SK-N-SH (cell line): Measurements from ENCODE around the gene CETP. TPM values are rescaled to one million over a fixed set of nuclear protein-coding genes. Genes with fewer than 3 reads are reported as not detected.

ENCODE experiments used
- CTCF ChIA-PET: fragments of 300-600, 350-600 bp; formaldehyde crosslinking; extraction: SDS; loops from one replicate; lab custom pipeline; 2021; lab: Yijun Ruan, JAX
- POLR2A ChIA-PET: fragments of 350-600 bp; sonication (Branson Sonifier 250); formaldehyde crosslinking; extraction: SDS; loops from one replicate; lab custom pipeline; 2020; ENCODE audit warnings: antibody characterized with exemption, inconsistent platforms; lab: Yijun Ruan, JAX
- DNase-seq: peaks from one replicate; pipeline ENCODE4 v3.0.0; 2012
- H2AFZ ChIP-seq: fragments of 200-600 bp; sonication (generic); 2 replicates; pipeline ENCODE4 v1.8.1; 2016; ENCODE audit warnings: antibody characterized with exemption, mild to moderate bottlenecking, low read depth
- H3F3A ChIP-seq: fragments of 200-600 bp; sonication (generic); replicated peaks from 2 replicates; pipeline ENCODE3; 2016; ENCODE audit warnings: antibody characterized with exemption, mild to moderate bottlenecking; ENCODE audit not compliant: insufficient read depth
- H3K27ac ChIP-seq, 2 experiments: fragments of 200-500 bp in 1 of 2; fragments of 200-600 bp in 1 of 2; sonication (Bioruptor generic) in 1 of 2; sonication (generic), shearing (Covaris generic) in 1 of 2; 2 replicates each; pipeline versions ENCODE4 v1.5.1 to v1.6.1; 2014 to 2016; ENCODE audit warnings: low read depth in 2 of 2, inconsistent platforms in 1 of 2, low read length in 1 of 2, mild to moderate bottlenecking in 1 of 2, mixed read lengths in 1 of 2
- H3K27me3 ChIP-seq: fragments of 200-600 bp; sonication (generic), shearing (Covaris generic); 2 replicates; pipeline ENCODE4 v1.6.1; 2016; ENCODE audit warnings: mixed run types; ENCODE audit not compliant: insufficient read depth
- H3K36me3 ChIP-seq, 2 experiments: fragments of 200-500 bp in 1 of 2; fragments of 200-600 bp in 1 of 2; sonication (Bioruptor generic) in 1 of 2; sonication (generic) in 1 of 2; replicated peaks in 1 of 2; 2 replicates each; pipeline versions ENCODE3 to v1.5.1; 2014 to 2016; ENCODE audit warnings: low read length in 1 of 2, mild to moderate bottlenecking in 1 of 2; ENCODE audit not compliant: insufficient read depth in 2 of 2, control insufficient read depth in 1 of 2
- H3K4me1 ChIP-seq, 2 experiments: fragments of 200-500 bp in 1 of 2; fragments of 200-600 bp in 1 of 2; sonication (Bioruptor generic) in 1 of 2; sonication (generic), shearing (Covaris generic) in 1 of 2; 2 replicates each; pipeline versions ENCODE4 v1.5.1 to v1.6.1; 2014 to 2016; ENCODE audit warnings: low read depth in 1 of 2, low read length in 1 of 2, mixed run types in 1 of 2; ENCODE audit not compliant: insufficient read depth in 2 of 2, control insufficient read depth in 1 of 2
- H3K4me2 ChIP-seq: fragments of 200-600 bp; sonication (generic), shearing (Covaris generic); 2 replicates; pipeline ENCODE4 v1.6.1; 2017; ENCODE audit warnings: mixed run types
- H3K4me3 ChIP-seq, 2 experiments: fragments of 200-500 bp in 1 of 2; fragments of 200-600 bp in 1 of 2; sonication (Bioruptor generic) in 1 of 2; sonication (generic), shearing (Covaris generic) in 1 of 2; 2 replicates each; pipeline versions ENCODE4 v1.5.1 to v1.8.1; 2014 to 2016; ENCODE audit warnings: low read depth in 2 of 2, inconsistent platforms in 1 of 2, low read length in 1 of 2, mild to moderate bottlenecking in 1 of 2, mixed read lengths in 1 of 2, moderate library complexity in 1 of 2
- H3K79me2 ChIP-seq: fragments of 200-600 bp; sonication (generic); 2 replicates; pipeline ENCODE4 v1.8.1; 2017; ENCODE audit warnings: mild to moderate bottlenecking; ENCODE audit not compliant: insufficient read depth
- H3K9ac ChIP-seq: fragments of 200-600 bp; sonication (generic); 2 replicates; pipeline ENCODE4 v1.6.1; 2017; ENCODE audit warnings: mixed run types
- H3K9me2 ChIP-seq: fragments of 200-600 bp; sonication (generic); 2 replicates; pipeline ENCODE4 v1.6.1; 2017; ENCODE audit warnings: mixed run types
- H3K9me3 ChIP-seq: fragments of 200-600 bp; sonication (generic); 2 replicates; pipeline ENCODE4 v1.6.1; 2017; ENCODE audit warnings: mixed run types, mild to moderate bottlenecking, moderate library complexity
- H4K20me1 ChIP-seq: fragments of 200-600 bp; sonication (generic); 2 replicates; pipeline ENCODE4 v1.6.1; 2017; ENCODE audit warnings: mild to moderate bottlenecking, mixed run types; ENCODE audit not compliant: insufficient read depth
- CTCF ChIP-seq: fragments of 200-600 bp; sonication (generic); IDR thresholded peaks from 2 replicates; pipeline ENCODE4 v1.6.1; 2017; ENCODE audit warnings: antibody characterized with exemption, mild to moderate bottlenecking, moderate library complexity
- EZH2phosphoT487 ChIP-seq: fragments of 200-600 bp; sonication (generic); IDR thresholded peaks from 2 replicates; pipeline ENCODE4 v1.6.1; 2017; ENCODE audit warnings: low read depth, mixed run types, mild to moderate bottlenecking, antibody characterized with exemption, moderate library complexity, borderline replicate concordance
- FOXJ3 ChIP-seq: sonication (generic); formaldehyde crosslinking; IDR thresholded peaks from 2 replicates; pipeline ENCODE4 v1.5.1; 2020; ENCODE audit warnings: mild to moderate bottlenecking, missing genetic modification reagents
- GABPA ChIP-seq: IDR thresholded peaks from 2 replicates; pipeline ENCODE4 v1.4.0; 2012; ENCODE audit warnings: low read depth, mild to moderate bottlenecking
- GATA2 ChIP-seq: sonication (generic); formaldehyde crosslinking; IDR thresholded peaks from 2 replicates; pipeline ENCODE4 v1.5.0; 2020; ENCODE audit warnings: mild to moderate bottlenecking, missing genetic modification reagents
- MAX ChIP-seq: IDR thresholded peaks from 2 replicates; pipeline ENCODE4 v1.4.0; 2012; ENCODE audit warnings: low read depth
- MXI1 ChIP-seq: IDR thresholded peaks from 2 replicates; pipeline ENCODE4 v1.6.1; 2012; ENCODE audit warnings: mild to moderate bottlenecking, low read depth, low read length, improper control_type of control experiment
- NFIC ChIP-seq: IDR thresholded peaks from 2 replicates; pipeline ENCODE4 v1.4.0; 2012; ENCODE audit warnings: borderline replicate concordance
- PBX3 ChIP-seq: IDR thresholded peaks from 2 replicates; pipeline ENCODE4; 2012
- POLR2AphosphoS5 ChIP-seq: IDR thresholded peaks from 2 replicates; pipeline ENCODE4 v1.6.1; 2012; ENCODE audit warnings: low read depth, low read length
- REST ChIP-seq: IDR thresholded peaks from 2 replicates; pipeline ENCODE4 v1.6.1; 2012; ENCODE audit warnings: mild to moderate bottlenecking, low read depth, low read length, moderate library complexity
- RFX5 ChIP-seq: IDR thresholded peaks from 2 replicates; pipeline ENCODE4 v1.6.1; 2012; ENCODE audit warnings: mild to moderate bottlenecking, improper control_type of control experiment, low read length
- RXRA ChIP-seq: IDR thresholded peaks from 2 replicates; pipeline ENCODE4 v1.4.0; 2012; ENCODE audit warnings: low read depth, mild to moderate bottlenecking, borderline replicate concordance
- SMC3 ChIP-seq: IDR thresholded peaks from 2 replicates; pipeline ENCODE4 v1.6.1; 2012; ENCODE audit warnings: low read depth, low read length, improper control_type of control experiment
- TAF1 ChIP-seq: IDR thresholded peaks from 2 replicates; pipeline ENCODE4 v1.6.1; 2012; ENCODE audit warnings: low read depth, mild to moderate bottlenecking, low read length, moderate library complexity, borderline replicate concordance
- TEAD4 ChIP-seq: IDR thresholded peaks from 2 replicates; pipeline ENCODE4 v1.4.0; 2012; ENCODE audit warnings: mild to moderate bottlenecking, borderline replicate concordance; ENCODE audit not compliant: insufficient read depth
- USF2 ChIP-seq: fragments of 150-350 bp; IDR thresholded peaks from 2 replicates; pipeline ENCODE4 v1.6.1; 2017; ENCODE audit warnings: antibody characterized with exemption, low read length, low read depth, borderline replicate concordance
- YY1 ChIP-seq: IDR thresholded peaks from 2 replicates; pipeline ENCODE4 v1.4.0; 2012; ENCODE audit warnings: low read depth, mild to moderate bottlenecking
- WGBS: methylation state at CpG from one replicate; pipeline ENCODE4 v1.1.6; 2017; ENCODE audit warnings: low lambda C conversion rate; 5-methylcytosine and 5-hydroxymethylcytosine counted together
- polyA plus RNA-seq, 3 experiments: library from polyadenylated mRNA; depleted of rRNA; stranded (reverse); fragments of >200 nt; gene quantifications; 2 replicates each; pipeline ENCODE4 v1.2.3, GENCODE V29; 2012

CETP gene
- polyA plus RNA-seq, 1 of the 3 experiments (the other 2 are of a cell fraction): not detected

- H4K20me1 ChIP-seq: no peaks in the 10 kb centered on the region
- TF ChIP-seq MXI1 (no peak), REST (no peak), RXRA (no peak), TEAD4 (no peak), MAX (no peak), CTCF (no peak), PBX3 (no peak), RFX5 (no peak), TAF1 (no peak), EZH2phosphoT487 (no peak), SMC3 (no peak), FOXJ3 (CRISPR knock-in tag) (no peak), YY1 (no peak), USF2 (no peak), POLR2AphosphoS5 (no peak), GATA2 (CRISPR knock-in tag) (no peak), NFIC (no peak), GABPA (no peak)
- TF ChIP-seq, all 33 proteins: peak for 0
- 89% methylated on average over 4 of the region's 4 CpGs for WGBS
- Histone ChIP-seq H3K27me3 (no peaks in the 10 kb centered on the region), H3F3A (no peaks in the 10 kb centered on the region), H3K79me2 (no peaks in the 10 kb centered on the region), H2AFZ (no peak overlapping the region), H3K36me3 (no peaks in the 10 kb centered on the region), H3K9me3 (no peaks in the 10 kb centered on the region), H3K4me1 (no peaks in the 10 kb centered on the region), H3K4me2 (no peak overlapping the region), H3K27ac (no peak overlapping the region), H3K9me2 (no peaks in the 10 kb centered on the region), H3K4me3 (no peak overlapping the region), H3K9ac (no peak overlapping the region)
- DNase-seq: no peak
- POLR2A ChIA-PET: no interaction called here
- CTCF ChIA-PET: no interaction called here
These were observed 40.2 kb upstream of the CETP start for GRCh38 chr16:56921571-56921970.
